GM12891 (cell line): ENCODE measurements around the gene QRSL1.

ENCODE experiments used
- DNase-seq: peaks from one replicate; pipeline ENCODE4 v3.0.0; 2011; ENCODE audit warnings: low spot score; ENCODE audit not compliant: insufficient read length
- FAIRE-seq: peaks from 2 replicates; lab custom pipeline; 2011; peaks lifted over from hg19 to GRCh38; lab: Jason Lieb, UNC
- PAX5 ChIP-seq: IDR thresholded peaks from 2 replicates; pipeline ENCODE4 v1.6.1; 2011; ENCODE audit warnings: low read length, moderate library complexity, mild to moderate bottlenecking; ENCODE audit not compliant: insufficient read depth, severe bottlenecking
- POLR2A ChIP-seq: IDR thresholded peaks from 2 replicates; pipeline ENCODE4 v1.6.1; 2011; ENCODE audit warnings: low read depth, low read length, control low read depth
- POLR2AphosphoS5 ChIP-seq: IDR thresholded peaks from 2 replicates; pipeline ENCODE4 v1.6.1; 2011; ENCODE audit warnings: low read depth, low read length, control low read depth
- POU2F2 ChIP-seq: IDR thresholded peaks from 2 replicates; pipeline ENCODE4 v1.6.1; 2011; ENCODE audit warnings: low read depth, mild to moderate bottlenecking, control low read depth, low read length, moderate library complexity
- SPI1 ChIP-seq: IDR thresholded peaks from 2 replicates; pipeline ENCODE4 v1.6.1; 2011; ENCODE audit warnings: low read depth, low read length, control low read depth
- TAF1 ChIP-seq: IDR thresholded peaks from 2 replicates; pipeline ENCODE4 v1.6.1; 2011; ENCODE audit warnings: low read depth, low read length, control low read depth

QRSL1 gene

GRCh38 chr6:106670236-106670635 lies 40.9 kb downstream of the QRSL1 start:
- no peak for DNase-seq
- TF ChIP-seq PAX5 = no peak
- TF ChIP-seq POLR2AphosphoS5 = no peak
- no peak for TF ChIP-seq POLR2A
- no peak for TF ChIP-seq POU2F2
- TF ChIP-seq TAF1 = no peak
- no peak for TF ChIP-seq SPI1
- no peak for FAIRE-seq

- FAIRE-seq (no peak), DNase-seq (no peak)
- no peak for TF ChIP-seq POLR2AphosphoS5
- no peak for TF ChIP-seq PAX5
- no peak for TF ChIP-seq TAF1
- no peak for TF ChIP-seq POLR2A
- TF ChIP-seq SPI1 = no peak
- no peak for TF ChIP-seq POU2F2
Observed at GRCh38 chr6:106671651-106672050, 42.3 kb downstream of the QRSL1 start.

GRCh38 chr6:106674541-106675229 lies 45.3 kb downstream of the QRSL1 start:
- DNase-seq (no peak), FAIRE-seq (peak; percentile 35)
- TF ChIP-seq SPI1 = 0 out of 2 replicates have a peak, but pooled peaks have one; percentile 4
- no peak for TF ChIP-seq POLR2A
- TF ChIP-seq POLR2AphosphoS5 = no peak
- no peak for TF ChIP-seq TAF1
- TF ChIP-seq POU2F2 = no peak
- no peak for TF ChIP-seq PAX5

GRCh38 chr6:106677282-106677681 lies 47.9 kb downstream of the QRSL1 start:
- FAIRE-seq (no peak), DNase-seq (no peak)
- no peak for TF ChIP-seq TAF1
- TF ChIP-seq SPI1 = peak; percentile 44; the same call in 1 of the 2 replicates

- TF ChIP-seq TAF1 (no peak), PAX5 (no peak), POLR2AphosphoS5 (no peak), POU2F2 (no peak), SPI1 (no peak)
- DNase-seq (no peak), FAIRE-seq (no peak)
Observed at GRCh38 chr6:106684011-106684410, 54.6 kb downstream of the QRSL1 start.

- FAIRE-seq (no peak), DNase-seq (no peak)
- TF ChIP-seq POLR2AphosphoS5 (no peak), POU2F2 (no peak), TAF1 (no peak), PAX5 (no peak), SPI1 (no peak), POLR2A (no peak)
Observed at GRCh38 chr6:106685833-106686232, 56.5 kb downstream of the QRSL1 start.

- peak; percentile 54 for FAIRE-seq
- TF ChIP-seq SPI1 (0 out of 2 replicates have a peak, but pooled peaks have one; percentile 24), POLR2A (no peak)
- DNase-seq = no peak
Observed at GRCh38 chr6:106688177-106688951, 59.0 kb downstream of the QRSL1 start.

- DNase-seq (no peak), FAIRE-seq (no peak)
- TF ChIP-seq POLR2A (no peak), POU2F2 (no peak)
Observed at GRCh38 chr6:106692112-106692818, 62.9 kb downstream of the QRSL1 start.

- no peak for TF ChIP-seq POLR2A
- TF ChIP-seq SPI1 = no peak
- TF ChIP-seq TAF1 = no peak
- TF ChIP-seq PAX5 = no peak
- no peak for FAIRE-seq
- DNase-seq = no peak
Observed at GRCh38 chr6:106692819-106693208, 63.4 kb downstream of the QRSL1 start.
